Medulla oblongata (tissue), 1 donor: ENCODE measurements around the gene FGF2.

ENCODE experiments used
- DNase-seq: peaks from one replicate; pipeline ENCODE4 v3.0.0-alpha.2; 2015; ENCODE audit errors: extremely low spot score

The FGF2 gene

DNA sequence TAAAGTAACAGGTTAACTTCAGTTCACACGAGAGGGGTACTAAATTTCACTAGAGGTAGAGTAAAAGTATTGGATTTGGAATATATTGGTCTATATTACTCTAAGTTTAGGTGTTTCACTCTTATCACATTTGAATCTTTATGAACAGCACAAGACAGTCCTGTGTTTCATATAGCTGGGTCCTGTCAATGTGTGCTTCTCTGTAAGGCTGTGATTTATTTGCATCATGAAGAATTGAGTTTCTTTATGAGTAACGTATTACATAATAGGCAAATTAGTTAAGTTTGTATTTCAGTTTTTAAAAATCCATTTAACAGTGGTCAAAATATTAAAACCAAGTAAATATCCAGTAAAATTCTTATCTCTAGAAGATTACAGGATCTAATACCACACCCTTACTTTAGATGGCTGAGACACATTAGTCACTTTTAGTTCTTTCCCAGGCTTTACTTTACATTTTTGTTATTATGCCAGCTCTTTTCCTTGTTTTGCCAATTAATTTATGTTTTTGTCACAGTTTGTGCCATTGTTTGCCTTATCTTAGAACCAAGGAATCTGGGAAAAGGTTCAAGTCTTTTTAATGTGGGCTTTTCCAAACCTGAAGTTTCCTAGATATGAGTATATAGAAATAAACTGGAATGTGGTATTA is 63.6 kb downstream of the FGF2 start:
- DNase-seq = no peak

DNA sequence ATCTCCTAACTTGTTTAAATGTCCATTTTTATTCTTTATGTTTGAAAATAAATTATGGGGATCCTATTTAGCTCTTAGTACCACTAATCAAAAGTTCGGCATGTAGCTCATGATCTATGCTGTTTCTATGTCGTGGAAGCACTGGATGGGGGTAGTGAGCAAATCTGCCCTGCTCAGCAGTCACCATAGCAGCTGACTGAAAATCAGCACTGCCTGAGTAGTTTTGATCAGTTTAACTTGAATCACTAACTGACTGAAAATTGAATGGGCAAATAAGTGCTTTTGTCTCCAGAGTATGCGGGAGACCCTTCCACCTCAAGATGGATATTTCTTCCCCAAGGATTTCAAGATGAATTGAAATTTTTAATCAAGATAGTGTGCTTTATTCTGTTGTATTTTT is 68.2 kb downstream of the FGF2 start:
- no peak for DNase-seq

DNA sequence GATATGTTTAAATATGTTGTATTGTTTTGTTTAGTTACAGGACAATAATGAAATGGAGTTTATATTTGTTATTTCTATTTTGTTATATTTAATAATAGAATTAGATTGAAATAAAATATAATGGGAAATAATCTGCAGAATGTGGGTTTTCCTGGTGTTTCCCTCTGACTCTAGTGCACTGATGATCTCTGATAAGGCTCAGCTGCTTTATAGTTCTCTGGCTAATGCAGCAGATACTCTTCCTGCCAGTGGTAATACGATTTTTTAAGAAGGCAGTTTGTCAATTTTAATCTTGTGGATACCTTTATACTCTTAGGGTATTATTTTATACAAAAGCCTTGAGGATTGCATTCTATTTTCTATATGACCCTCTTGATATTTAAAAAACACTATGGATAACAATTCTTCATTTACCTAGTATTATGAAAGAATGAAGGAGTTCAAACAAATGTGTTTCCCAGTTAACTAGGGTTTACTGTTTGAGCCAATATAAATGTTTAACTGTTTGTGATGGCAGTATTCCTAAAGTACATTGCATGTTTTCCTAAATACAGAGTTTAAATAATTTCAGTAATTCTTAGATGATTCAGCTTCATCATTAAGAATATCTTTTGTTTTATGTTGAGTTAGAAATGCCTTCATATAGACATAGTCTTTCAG is 68.8 kb downstream of the FGF2 start:
- no peak for DNase-seq

DNA sequence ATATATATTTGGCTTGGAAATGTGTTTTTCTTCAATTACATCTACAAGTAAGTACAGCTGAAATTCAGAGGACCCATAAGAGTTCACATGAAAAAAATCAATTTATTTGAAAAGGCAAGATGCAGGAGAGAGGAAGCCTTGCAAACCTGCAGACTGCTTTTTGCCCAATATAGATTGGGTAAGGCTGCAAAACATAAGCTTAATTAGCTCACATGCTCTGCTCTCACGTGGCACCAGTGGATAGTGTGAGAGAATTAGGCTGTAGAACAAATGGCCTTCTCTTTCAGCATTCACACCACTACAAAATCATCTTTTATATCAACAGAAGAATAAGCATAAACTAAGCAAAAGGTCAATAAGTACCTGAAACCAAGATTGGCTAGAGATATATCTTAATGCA is 69.6 kb downstream of the FGF2 start:
- no peak for DNase-seq

DNA sequence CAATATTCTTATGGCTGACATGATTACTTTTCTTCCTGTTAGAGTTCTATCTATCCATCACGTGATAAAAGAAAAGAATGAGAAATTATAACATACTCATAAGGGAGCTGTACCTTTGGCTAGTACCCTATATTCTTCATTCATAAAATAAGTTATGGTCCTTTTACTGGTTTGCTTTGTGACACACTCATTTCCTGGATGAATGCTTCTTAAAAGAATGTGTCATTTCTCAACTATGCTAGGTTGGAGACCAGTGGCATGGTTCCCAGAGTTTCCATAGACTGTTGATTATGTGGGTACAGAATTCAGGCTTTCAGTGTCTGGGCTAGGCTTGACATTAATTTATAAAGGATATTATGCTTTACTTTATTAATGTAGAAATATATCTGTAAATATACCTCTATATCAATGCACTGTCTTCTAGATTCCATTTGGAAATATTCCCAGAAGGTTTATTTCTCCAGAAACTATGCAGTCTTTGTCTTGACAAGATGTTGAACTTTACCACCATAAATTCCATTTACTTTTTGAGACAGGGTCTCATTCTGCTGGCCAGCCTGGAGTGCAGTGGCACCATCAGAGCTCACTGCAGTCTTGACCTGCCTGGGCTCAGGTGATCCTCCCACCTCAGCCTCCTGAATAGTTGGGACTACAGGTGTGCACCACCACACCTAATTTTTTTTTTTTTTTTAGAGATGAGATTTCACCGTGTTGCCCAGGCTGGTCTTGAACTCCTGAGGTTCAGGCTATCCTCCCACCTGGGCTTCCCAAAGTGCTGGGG is 71.9 kb downstream of the FGF2 start:
- DNase-seq = peak; percentile 72

DNA sequence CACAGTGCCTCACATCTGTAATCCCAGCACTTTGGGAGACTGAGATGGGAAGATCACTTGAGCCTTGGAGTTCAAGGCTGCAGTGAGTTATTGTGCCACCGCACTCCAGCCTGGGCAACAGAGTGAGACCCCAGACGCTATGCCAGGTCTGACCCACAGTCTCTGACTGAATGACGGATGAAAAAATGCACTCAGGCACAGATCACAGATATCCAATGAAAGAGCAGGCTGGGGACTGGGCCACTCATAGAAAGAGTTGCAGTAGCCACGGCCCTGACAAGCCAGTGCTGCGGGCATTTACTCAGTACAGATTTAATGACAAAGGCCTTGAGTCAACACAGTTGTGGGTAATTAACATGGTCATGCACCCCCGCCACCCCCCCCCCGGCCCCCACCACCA is 73.1 kb downstream of the FGF2 start:
- DNase-seq = no peak

DNA sequence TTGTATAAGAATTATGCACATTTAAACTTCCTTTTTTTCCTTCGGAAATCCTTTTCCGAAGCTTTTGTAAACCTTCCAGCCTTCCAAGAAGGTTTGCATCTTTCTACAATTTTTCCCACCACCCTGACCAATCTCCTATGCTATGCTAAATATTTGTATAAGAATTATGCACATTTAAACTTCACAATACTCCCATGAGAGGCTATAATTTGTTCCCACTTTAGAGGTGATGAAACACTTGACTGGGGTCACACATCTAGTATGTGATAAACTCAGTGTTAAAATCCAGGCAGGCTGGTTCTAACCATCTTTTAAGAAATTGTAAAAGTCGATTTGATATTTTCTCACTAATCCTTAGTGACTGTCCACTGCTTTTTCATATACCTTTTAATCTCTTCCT is 73.7 kb downstream of the FGF2 start:
- DNase-seq = no peak

DNA sequence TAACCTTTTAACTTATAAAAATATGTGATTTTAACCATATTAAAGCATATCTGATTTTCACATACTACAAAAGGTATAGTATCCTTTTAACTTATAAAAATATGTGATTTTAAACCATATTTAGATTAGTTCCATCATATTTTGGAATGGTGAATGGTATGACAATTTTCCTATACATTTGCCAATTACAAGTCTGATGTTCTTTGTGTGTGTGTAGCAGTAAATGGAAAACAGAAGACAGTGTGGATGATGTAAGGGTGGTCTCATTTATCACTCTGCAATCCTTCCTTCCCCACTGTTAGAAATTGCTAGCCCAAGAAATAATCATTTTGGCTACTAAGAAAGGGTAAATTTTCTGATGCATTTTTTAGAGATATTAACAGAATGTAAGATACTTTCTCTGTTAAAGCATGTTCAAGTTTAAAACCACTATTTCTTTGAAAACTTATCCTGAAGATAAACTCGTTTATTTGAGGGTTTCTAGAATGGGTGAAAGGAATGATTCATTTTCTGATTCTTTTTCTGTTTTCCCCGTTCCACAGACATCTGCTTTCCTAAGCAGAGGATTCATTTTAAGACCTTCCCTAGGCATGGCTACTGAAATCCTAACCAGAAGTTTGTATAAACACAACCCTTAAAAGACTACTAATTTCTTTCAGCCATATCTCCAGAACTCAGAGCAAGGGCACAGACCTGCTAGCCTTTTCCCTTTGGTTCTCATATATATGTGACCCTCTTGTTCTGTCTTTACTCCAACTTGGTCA is 74.8 kb downstream of the FGF2 start:
- DNase-seq = no peak

DNA sequence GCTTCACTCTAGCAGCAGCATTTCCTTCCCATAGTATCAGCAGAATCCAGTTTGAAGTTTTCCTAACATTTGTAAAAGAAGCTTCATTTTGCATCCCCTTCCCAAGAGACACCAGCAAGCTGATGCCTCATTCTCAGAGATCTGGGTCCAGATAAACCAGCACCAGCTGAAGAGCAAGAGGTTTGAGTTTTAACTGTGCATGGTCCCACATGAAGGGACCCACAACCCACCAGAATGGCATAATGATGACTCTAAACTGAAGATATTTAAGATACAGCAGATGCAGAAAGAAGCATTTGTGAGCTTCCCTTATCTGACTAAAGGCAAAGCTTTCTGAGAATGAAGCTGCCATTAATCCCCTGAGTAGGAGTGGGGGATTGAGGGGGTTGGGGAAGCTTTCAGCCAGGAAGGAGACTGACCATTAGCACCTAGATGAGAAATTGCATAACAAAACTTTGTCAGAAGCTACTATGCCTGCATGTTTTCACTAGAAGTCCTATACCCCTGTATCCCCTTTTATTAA is 77.2 kb downstream of the FGF2 start:
- DNase-seq = no peak

DNA sequence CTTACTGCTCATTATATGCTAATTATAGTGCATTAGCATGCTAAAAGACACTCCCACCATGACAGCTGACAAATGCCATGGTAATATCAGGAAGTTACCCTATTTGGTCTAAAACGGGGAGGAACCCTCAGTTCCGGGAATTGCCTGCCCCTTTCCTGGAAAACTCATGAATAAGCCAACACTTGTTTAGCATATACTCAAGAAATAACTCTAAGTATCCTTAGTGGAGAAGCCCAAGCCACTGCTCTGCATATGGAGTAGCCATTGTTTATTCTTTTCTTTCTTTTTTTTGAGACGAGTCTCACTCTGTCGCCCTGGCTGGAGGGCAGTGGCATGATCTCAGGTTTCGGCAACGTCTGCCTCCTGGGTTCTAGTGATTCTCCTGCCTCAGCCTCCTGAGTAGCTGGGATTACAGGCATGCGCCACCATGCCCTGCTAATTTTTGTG is 80.3 kb downstream of the FGF2 start:
- DNase-seq = no peak

DNA sequence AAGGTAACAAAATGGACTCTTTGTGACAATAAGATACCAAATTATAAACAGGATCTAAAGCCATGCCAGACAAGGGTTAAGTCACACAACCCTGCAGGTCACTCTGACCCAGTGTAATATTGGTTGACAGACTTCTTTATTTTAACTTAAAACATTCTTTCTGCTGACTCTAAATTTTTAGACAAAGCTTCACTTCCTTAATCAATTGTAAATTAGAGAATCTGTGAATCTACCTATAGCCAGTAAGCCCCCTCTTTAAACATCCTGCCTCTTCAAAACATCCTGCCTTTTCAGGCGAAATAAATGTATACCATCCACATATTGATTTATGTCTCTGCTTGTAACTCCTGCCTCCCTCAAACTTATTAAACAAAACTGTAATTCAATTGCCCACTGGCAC is 81.6 kb downstream of the FGF2 start:
- DNase-seq = no peak

DNA sequence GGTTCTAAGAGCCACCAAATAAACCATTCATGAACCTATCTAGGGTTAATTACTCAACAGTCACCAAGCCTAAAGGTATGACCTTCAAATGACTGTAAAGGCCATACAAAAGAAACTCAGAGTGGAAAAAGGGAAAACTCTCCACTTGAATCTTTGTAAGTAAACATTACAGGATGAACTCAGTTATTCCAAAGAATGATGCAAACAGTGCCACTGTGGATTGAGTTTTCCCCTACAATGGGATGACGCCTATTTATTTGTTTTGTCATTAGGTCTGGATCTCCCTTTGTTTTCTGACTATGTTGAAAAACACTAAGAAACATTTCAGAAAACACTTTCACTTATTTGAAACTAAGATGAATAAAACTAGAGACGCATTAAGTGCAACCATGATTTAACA is 83.1 kb downstream of the FGF2 start:
- no peak for DNase-seq

DNA sequence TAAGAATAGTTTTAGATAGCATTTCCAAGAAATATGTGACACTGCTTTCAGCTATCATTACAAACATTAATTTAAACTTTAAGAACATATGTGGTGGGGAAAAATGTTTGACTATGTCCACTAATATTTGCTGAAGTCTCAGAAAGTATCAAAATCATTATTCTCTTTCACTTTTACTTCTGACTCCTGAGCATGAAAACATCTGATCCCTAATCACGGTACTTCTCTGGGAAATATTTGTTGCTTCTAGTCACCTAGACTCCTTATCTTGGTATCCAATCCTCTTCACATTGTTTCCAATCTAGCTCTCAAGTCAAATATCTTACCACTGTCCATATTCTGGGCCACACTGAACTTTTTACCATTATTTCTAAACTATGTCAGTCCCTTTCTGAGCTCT is 85.0 kb downstream of the FGF2 start:
- no peak for DNase-seq

DNA sequence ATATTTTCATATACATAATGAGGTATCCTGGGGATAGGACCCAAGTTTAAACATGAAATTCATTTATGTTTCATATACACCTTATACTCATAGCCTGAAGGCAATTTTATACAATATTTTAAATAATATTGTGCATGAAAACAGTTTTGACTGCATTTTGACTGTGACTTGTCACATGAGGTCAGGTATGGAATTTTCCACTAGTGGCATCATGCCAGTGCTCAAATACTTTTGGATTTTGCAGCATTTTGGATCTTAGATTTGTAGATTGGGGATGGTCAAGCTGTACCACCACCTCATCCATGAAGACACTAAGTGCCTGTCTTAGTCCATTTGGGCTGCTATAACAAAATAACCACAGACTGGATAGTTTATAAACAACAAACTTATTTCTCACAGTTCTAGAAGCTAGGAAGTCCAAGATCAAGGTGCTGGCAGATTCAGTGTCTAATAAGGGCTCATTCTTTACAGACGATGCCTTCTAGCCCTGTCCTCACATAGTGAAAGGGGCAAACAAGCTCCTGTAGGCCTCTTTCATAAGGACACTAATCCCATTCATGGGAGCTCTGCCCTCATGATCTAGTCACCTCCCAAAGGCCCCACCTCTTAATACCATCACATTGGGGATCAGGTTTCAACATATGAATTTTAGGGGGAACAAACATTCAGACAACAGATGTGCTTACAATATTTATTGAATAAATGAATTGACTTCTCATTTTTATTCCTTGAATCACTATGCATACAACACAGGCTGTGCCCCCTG is 86.4 kb downstream of the FGF2 start:
- no peak for DNase-seq

DNA sequence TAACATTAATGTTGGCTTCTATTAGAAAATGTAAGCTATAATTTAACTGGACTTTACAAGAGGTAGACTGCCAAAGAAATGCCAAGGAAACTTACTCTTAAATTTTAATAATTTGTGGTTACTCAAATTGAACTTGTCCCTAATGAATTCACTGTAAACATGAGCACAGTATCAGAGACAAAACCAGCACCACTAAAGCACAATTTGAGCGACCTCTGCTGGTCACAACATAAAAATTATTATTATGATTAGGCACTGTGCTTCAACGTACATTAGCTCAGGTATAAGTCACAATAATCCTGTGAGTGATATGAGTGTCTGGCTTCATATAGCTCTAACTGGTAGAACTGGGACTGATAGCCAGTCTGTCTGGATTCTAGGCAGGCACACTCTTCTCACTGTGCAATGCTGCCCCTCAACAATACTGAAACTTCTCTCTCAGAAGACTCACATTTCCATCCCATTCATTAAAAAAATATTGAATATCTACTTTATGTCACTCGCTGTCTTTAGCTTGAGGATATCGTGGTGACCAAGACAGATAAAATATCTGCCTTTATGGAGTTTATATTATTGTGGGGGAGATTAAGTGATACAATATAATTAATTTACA is 87.8 kb downstream of the FGF2 start:
- DNase-seq = no peak

DNA sequence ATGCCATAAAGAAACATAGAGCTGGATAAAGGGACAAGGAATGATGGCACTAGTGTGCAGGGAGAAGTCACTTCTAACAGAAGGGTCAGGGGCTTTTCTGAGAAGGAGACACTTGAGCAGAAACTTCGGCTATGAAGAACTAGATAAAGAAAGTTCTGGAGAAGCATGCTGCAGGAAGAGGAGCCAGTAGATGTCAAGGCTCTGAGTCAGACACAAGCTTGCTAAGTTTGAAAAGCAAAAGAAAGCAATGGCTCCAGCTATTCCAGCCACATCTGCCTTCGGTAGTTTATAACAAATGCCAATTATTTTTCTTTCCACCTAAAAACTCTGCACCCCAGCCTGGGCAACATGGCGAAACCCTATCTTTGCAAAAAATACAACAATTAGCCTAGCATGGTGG is 88.3 kb downstream of the FGF2 start:
- no peak for DNase-seq

DNA sequence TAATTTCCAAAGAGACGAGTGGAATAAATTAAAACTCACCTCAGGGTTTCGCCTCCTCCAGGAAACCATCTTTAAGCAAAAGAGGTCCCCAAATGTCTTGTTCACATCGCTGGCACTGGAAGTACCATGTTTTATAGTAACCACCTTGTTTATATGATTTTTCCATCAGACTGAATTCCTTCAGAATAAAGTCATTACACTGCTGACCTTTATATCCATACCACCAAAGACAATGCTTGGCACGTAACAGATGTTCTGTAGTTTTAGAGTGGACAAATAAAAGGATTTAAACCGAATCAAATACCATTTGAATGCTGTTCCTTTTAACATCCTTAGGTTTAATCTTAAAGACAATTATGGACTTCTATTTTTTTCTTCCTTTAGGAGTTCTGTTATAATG is 91.1 kb downstream of the FGF2 start:
- no peak for DNase-seq

DNA sequence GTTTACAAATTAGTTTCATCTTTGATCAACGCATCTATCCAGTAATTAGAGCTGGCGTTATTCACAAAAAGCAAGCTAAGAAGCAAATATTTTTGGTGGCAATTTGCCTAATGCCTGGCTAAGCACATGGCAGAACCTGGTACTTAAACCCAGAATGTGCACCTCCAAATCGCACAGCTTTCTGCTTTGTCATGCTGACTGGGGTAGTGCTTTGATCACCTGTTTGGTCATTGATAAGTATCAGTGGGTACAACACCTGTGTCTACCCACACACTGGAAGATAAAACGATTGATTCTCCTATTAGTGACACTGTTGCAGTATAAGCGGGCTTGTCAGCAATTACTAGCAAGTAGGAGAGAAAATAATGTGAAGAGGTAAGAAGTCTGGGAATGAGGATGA is 93.8 kb downstream of the FGF2 start:
- DNase-seq = no peak

DNA sequence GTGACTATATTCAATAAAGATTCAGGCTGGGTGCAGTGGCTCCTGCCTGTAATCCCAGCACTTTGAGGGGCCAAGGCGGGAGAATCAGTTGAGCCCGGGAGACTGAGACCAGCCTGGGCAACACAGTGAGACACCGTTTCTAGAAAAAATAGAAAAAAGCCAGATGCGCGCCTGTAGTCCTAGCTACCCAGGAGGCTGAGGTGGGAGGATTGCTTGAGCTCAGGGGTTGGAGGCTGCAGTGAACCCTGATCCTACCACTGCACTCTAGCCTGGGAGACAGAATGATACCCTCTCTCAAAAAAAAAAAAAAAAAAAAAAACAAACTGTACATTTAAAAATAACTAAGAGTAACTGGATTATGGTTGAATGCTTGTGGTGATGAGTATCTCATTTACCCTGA is 94.7 kb downstream of the FGF2 start:
- no peak for DNase-seq

DNA sequence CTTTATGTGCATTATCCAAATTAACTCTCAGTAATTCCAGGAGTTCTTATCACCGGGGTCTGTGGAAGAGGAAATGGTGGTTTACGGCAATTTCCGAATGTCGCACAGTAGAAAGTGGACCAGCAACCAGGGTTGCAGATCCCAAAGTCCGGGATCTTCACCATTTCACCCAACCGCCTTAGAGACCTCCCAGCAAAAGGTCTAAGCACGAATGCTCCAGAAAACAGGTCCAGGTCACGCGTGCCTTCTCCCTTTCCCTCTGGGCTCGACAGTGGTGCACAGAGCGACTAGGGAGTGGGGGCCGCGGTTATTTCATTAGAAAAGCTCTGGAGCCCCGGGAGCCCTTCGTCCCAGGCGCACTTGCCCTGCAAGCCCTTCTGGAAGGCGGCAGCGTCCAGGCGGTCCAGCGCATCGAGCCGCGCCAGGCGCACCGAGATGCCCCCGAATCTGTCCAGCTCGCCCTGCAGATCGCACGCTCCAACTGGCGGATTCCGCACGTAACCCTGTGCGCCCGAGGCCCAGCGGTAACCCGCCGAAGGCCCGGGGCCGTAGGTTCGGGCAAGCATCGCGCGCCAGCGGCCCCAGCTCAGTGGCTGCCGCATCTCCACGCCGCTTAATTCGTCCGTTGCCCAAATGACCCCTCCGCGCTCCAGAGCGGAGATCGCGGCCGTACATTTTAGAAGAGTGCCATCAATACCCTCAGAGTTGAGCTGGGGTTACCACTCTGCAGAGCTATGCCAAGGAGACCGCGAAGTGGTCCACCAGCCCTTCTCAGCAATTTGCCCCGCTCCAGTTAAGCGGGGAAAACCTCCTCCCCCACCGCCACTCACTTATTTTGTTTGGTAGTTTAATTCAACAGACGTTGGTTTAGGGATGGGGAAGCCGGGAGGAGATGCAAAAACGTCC is 95.6 kb downstream of the FGF2 start, which contains the start of gene NUDT6:
Gene NUDT6 (minus strand): TSS at position 627 of the 906 bp plus-strand sequence. CDS start 25 bp downstream, at position 602.
- DNase-seq = peak; percentile 77
